GM23338 (cell line): ENCODE measurements around the gene ARHGDIA.

Experiments
- CREB1 ChIP-seq: fragments of 250-450 bp; sonication (Bioruptor Pico); IDR thresholded peaks from 2 replicates; pipeline ENCODE4 v1.5.0; 2020; ENCODE audit warnings: low read depth, mild to moderate bottlenecking, moderate library complexity
- EZH2 ChIP-seq: fragments of 200-600 bp; sonication (generic); IDR thresholded peaks from one replicate; pipeline ENCODE4 v1.8.0; 2017; ENCODE audit warnings: antibody characterized with exemption, mild to moderate bottlenecking, low read depth; ENCODE audit not compliant: unreplicated experiment
- EZH2phosphoT487 ChIP-seq: fragments of 200-600 bp; sonication (generic); IDR thresholded peaks from one replicate; pipeline ENCODE4 v1.8.1; 2018; ENCODE audit warnings: antibody characterized with exemption; ENCODE audit not compliant: unreplicated experiment
- JUNB ChIP-seq: IDR thresholded peaks from one replicate; pipeline ENCODE4 v1.6.1; 2016; ENCODE audit warnings: antibody characterized with exemption; ENCODE audit not compliant: unreplicated experiment
- NANOG ChIP-seq: IDR thresholded peaks from 2 replicates; pipeline ENCODE4 v1.6.1; 2016; ENCODE audit warnings: antibody characterized with exemption, borderline replicate concordance
- POLR2AphosphoS5 ChIP-seq: IDR thresholded peaks from 2 replicates; pipeline ENCODE4 v1.6.1; 2016; ENCODE audit warnings: antibody characterized with exemption, low read depth
- ZNF114 ChIP-seq: fragments of 250-450 bp; sonication (Bioruptor Pico); IDR thresholded peaks from 2 replicates; pipeline ENCODE4 v1.5.0; 2020; ENCODE audit warnings: mild to moderate bottlenecking, moderate library complexity
- TF ChIP-seq, protein P1 (sequence below), 2 experiments: fragments of 200-600 bp in 1 of 2; sonication (generic) in 1 of 2; conservative IDR thresholded peaks; 2 replicates each; pipeline versions ENCODE4 v1.5.1 to v1.6.1; 2016 to 2017; ENCODE audit warnings: antibody characterized with exemption in 2 of 2, low read depth in 2 of 2, mild to moderate bottlenecking in 2 of 2, moderate library complexity in 1 of 2
- TF ChIP-seq, protein P2 (sequence below): IDR thresholded peaks from one replicate; pipeline ENCODE4 v1.6.1; 2018; ENCODE audit warnings: antibody characterized with exemption; ENCODE audit not compliant: unreplicated experiment

DNA sequence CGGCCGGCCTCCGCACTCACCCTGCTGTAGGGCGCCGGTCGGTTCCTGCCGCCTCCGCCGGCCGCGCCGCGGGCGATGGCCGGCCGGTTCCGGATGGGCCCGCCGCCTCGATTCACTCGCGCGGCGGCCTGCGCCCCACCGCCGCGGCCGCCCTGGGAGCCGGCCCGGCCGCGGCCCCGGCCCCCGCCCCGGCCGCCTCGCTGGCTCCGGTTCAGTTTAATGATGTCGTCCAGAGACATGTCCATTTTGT is 20.1 kb upstream of the ARHGDIA start:
- TF ChIP-seq, protein P1, sequence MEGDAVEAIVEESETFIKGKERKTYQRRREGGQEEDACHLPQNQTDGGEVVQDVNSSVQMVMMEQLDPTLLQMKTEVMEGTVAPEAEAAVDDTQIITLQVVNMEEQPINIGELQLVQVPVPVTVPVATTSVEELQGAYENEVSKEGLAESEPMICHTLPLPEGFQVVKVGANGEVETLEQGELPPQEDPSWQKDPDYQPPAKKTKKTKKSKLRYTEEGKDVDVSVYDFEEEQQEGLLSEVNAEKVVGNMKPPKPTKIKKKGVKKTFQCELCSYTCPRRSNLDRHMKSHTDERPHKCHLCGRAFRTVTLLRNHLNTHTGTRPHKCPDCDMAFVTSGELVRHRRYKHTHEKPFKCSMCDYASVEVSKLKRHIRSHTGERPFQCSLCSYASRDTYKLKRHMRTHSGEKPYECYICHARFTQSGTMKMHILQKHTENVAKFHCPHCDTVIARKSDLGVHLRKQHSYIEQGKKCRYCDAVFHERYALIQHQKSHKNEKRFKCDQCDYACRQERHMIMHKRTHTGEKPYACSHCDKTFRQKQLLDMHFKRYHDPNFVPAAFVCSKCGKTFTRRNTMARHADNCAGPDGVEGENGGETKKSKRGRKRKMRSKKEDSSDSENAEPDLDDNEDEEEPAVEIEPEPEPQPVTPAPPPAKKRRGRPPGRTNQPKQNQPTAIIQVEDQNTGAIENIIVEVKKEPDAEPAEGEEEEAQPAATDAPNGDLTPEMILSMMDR (conservative IDR thresholded peaks at IDR 0.05; ENCODE audit: low read depth in 2 of 2), result no peak
- TF ChIP-seq, protein P2, sequence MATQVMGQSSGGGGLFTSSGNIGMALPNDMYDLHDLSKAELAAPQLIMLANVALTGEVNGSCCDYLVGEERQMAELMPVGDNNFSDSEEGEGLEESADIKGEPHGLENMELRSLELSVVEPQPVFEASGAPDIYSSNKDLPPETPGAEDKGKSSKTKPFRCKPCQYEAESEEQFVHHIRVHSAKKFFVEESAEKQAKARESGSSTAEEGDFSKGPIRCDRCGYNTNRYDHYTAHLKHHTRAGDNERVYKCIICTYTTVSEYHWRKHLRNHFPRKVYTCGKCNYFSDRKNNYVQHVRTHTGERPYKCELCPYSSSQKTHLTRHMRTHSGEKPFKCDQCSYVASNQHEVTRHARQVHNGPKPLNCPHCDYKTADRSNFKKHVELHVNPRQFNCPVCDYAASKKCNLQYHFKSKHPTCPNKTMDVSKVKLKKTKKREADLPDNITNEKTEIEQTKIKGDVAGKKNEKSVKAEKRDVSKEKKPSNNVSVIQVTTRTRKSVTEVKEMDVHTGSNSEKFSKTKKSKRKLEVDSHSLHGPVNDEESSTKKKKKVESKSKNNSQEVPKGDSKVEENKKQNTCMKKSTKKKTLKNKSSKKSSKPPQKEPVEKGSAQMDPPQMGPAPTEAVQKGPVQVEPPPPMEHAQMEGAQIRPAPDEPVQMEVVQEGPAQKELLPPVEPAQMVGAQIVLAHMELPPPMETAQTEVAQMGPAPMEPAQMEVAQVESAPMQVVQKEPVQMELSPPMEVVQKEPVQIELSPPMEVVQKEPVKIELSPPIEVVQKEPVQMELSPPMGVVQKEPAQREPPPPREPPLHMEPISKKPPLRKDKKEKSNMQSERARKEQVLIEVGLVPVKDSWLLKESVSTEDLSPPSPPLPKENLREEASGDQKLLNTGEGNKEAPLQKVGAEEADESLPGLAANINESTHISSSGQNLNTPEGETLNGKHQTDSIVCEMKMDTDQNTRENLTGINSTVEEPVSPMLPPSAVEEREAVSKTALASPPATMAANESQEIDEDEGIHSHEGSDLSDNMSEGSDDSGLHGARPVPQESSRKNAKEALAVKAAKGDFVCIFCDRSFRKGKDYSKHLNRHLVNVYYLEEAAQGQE, result no peak
- TF ChIP-seq POLR2AphosphoS5 (no peak), EZH2 (no peak), NANOG (no peak), EZH2phosphoT487 (no peak), JUNB (no peak), ZNF114 (CRISPR knock-in tag) (no peak), CREB1 (CRISPR knock-in tag) (no peak)
